GM12878 (cell line): ENCODE data around the gene TAS2R4. TPM values are rescaled to one million over a fixed set of nuclear protein-coding genes. Genes with fewer than 3 reads are reported as not detected.
"Not testable (repeated sequence)": the region's sequence is repeated elsewhere in the genome, so short reads cannot be mapped to it uniquely, and the experiment has no call there.

Source experiments
- ATAC-seq: fragments of 200-7000 bp; cut with Tn5 transposase; 3 replicates; pipeline ENCODE4 v1.9.1; 2020; ENCODE audit warnings: mild to moderate bottlenecking, moderate library complexity
- BruUV-seq: library from RNA; stranded (reverse); fragments of 400-500 nt; replicated peaks from 2 replicates; lab custom pipeline; 2021; lab: Mats Ljungman, UMichigan
- CTCF ChIA-PET: fragments of 300-600 bp; sonication (Branson Sonifier 250); formaldehyde crosslinking; extraction: SDS; loops from one replicate; lab custom pipeline; 2021; ENCODE audit warnings: inconsistent platforms; lab: Yijun Ruan, JAX
- POLR2A ChIA-PET: fragments of 350-600 bp; formaldehyde crosslinking; extraction: SDS; loops from one replicate; lab custom pipeline; 2021; ENCODE audit warnings: inconsistent platforms; lab: Charles Lee
- RAD21 ChIA-PET: fragments of 300-600 bp; sonication (Branson Sonifier 250); formaldehyde crosslinking; loops from one replicate; lab custom pipeline; 2023; ENCODE audit warnings: antibody characterized with exemption; ENCODE audit not compliant: unreplicated experiment; lab: Charles Lee
- SMC1A ChIA-PET: fragments of 300-600 bp; sonication (Branson Sonifier 250); formaldehyde crosslinking; loops from one replicate; lab custom pipeline; 2023; ENCODE audit not compliant: unreplicated experiment, uncharacterized antibody; lab: Charles Lee
- DNase-seq: peaks from one replicate; pipeline ENCODE4 v3.0.0-alpha.2; 2011; ENCODE audit warnings: low read depth, low spot score
- FAIRE-seq: peaks from 3 replicates; lab custom pipeline; 2011; peaks lifted over from hg19 to GRCh38; lab: Jason Lieb, UNC
- H2AFZ ChIP-seq: 2 replicates; pipeline ENCODE4 v1.6.0; 2011; ENCODE audit warnings: low read depth, low read length, control low read depth; ENCODE audit not compliant: control insufficient read depth
- H3K27ac ChIP-seq: 2 replicates; pipeline ENCODE4 v1.5.1; 2011; ENCODE audit warnings: control low read depth; ENCODE audit not compliant: control insufficient read depth, insufficient read depth
- H3K27me3 ChIP-seq, 2 experiments: replicated peaks in 1 of 2; 2 replicates each; pipeline versions ENCODE4 v1.6.0 to v1.6.1; 2011; ENCODE audit warnings: low read length in 1 of 2; ENCODE audit not compliant: control insufficient read depth in 2 of 2, insufficient read depth in 2 of 2
- H3K36me3 ChIP-seq, 2 experiments: 2 replicates each; pipeline ENCODE4 v1.5.1; 2011; ENCODE audit warnings: low read length in 1 of 2; ENCODE audit not compliant: control insufficient read depth in 2 of 2, insufficient read depth in 2 of 2
- H3K4me1 ChIP-seq: 2 replicates; pipeline ENCODE4 v1.6.1; 2011; ENCODE audit warnings: mild to moderate bottlenecking, low read length, moderate library complexity, mixed read lengths; ENCODE audit not compliant: control insufficient read depth, insufficient read depth
- H3K4me2 ChIP-seq: 2 replicates; pipeline ENCODE4 v1.6.0; 2011; ENCODE audit warnings: control low read depth; ENCODE audit not compliant: control insufficient read depth, insufficient read depth
- H3K4me3 ChIP-seq: fragments of 200-600 bp; sonication (generic); 2 replicates; pipeline ENCODE4 v1.5.1; 2016
- H3K79me2 ChIP-seq: 2 replicates; pipeline ENCODE4 v1.6.0; 2011; ENCODE audit warnings: low read length; ENCODE audit not compliant: control insufficient read depth, insufficient read depth
- H3K9ac ChIP-seq: 2 replicates; pipeline ENCODE4 v1.8.0; 2011; ENCODE audit warnings: low read length, control low read depth, mixed read lengths; ENCODE audit not compliant: control insufficient read depth, insufficient read depth
- H3K9me3 ChIP-seq: replicated peaks from 3 replicates; pipeline ENCODE4 v1.5.1; 2011; ENCODE audit warnings: mild to moderate bottlenecking, low read length; ENCODE audit not compliant: control insufficient read depth, insufficient read depth
- H4K20me1 ChIP-seq: 2 replicates; pipeline ENCODE4 v1.6.0; 2011; ENCODE audit not compliant: control insufficient read depth, insufficient read depth
- CEBPZ ChIP-seq: fragments of 150-350 bp; IDR thresholded peaks from 2 replicates; pipeline ENCODE4 v1.6.1; 2016; ENCODE audit warnings: low read depth, low read length
- NFIC ChIP-seq: IDR thresholded peaks from 2 replicates; pipeline ENCODE4 v1.6.1; 2012; ENCODE audit warnings: low read depth, mild to moderate bottlenecking, inconsistent platforms, low read length, moderate library complexity
- ZBTB33 ChIP-seq: fragments of 450-650 bp; IDR thresholded peaks from 2 replicates; pipeline ENCODE4 v1.6.1; 2017; ENCODE audit warnings: mild to moderate bottlenecking
- whole genome bisulfite sequencing: methylation state at CpG from one replicate; pipeline ENCODE4 v1.1.6; 2016; ENCODE audit warnings: low lambda C conversion rate; ENCODE audit not compliant: insufficient replicate concordance, insufficient coverage; ENCODE audit errors: missing lambda C conversion rate; 5-methylcytosine and 5-hydroxymethylcytosine counted together
- in situ Hi-C: fragments of 300-500 bp; cut with MboI; formaldehyde crosslinking; loops from 9 replicates; pipeline ENCODE4 v1.14.3; 2018; ENCODE audit warnings: mixed read lengths
- intact Hi-C: fragments of 100-400 bp; cut with micrococcal nuclease; formaldehyde crosslinking; loops from one replicate; pipeline ENCODE4 v1.14.2; 2022; ENCODE audit not compliant: unreplicated experiment
- polyA plus RNA-seq, 11 experiments: library from polyadenylated mRNA; depleted of rRNA in 4 of 11; unstranded in 6 of 11; stranded (reverse) in 5 of 11; fragments of >200 nt; fragmentation: Nextera tagmentation in 4 of 11; fragmentation: Illumina TruSeq in 1 of 11; extraction: Ambion mirVana in 4 of 11; extraction: Trizol in 1 of 11; gene quantifications; 1 replicate in 1 of 11; 2 replicates in 10 of 11; pipeline versions ENCODE4 v1.2.1 to v1.2.3, GENCODE V29; 2011 to 2016; ENCODE audit warnings: inconsistent platforms in 2 of 11, missing spikeins in 2 of 11, low read depth in 1 of 11
- total RNA-seq, 4 experiments: library from RNA; depleted of rRNA in 3 of 4; stranded (reverse); fragments of >200 nt in 3 of 4; fragmentation: Illumina TruSeq in 1 of 4; extraction: Trizol in 1 of 4; gene quantifications; 2 replicates each; pipeline versions ENCODE4 v1.2.1 to v1.2.3, GENCODE V29; 2013 to 2021

The TAS2R4 gene
- total and polyA plus RNA-seq, 10 of the 15 experiments (the other 5 are each of a cell fraction or from before 2014, with no cell fraction given): 0.04 to 0.90 (median 0.40) TPM; not detected in 1

DNA sequence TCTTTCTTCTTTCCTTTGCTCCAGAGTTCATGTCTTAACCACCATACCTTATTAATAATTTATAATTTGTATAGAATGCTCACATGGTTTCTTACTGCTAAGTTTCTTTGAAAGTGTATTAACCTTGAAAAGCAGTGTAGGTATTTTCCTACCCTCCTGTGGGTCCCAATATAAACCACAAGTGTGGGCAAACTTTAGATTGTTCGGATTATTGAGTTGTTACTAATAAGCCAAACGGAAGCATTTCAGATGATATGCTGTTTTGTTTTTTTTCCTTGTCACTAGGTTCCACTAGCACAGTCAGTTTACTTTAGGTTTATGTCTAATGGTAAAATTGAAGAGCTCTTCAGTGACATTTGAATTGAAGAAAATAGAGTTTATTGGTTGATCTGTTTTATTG lies 28.1 kb upstream of the TAS2R4 start:
- RAD21 ChIA-PET: no interaction called here
- no peak overlapping the region for H3K4me2 ChIP-seq
- intact Hi-C loops: no loop called here
- SMC1A ChIA-PET: interaction anchor here (1.2 kb wide), 1 partner anchor 93 kb away, joined by 3 read pairs; the partner anchor contains the start of gene PRSS37
- H3K9me3 ChIP-seq: peaks cover 30% of the 10 kb centered on the region
- DNase-seq: no peak
- no peaks in the 10 kb centered on the region for H3K27me3 ChIP-seq
- no peak overlapping the region for H3K27ac ChIP-seq
- 100% methylated on average over 2 of the region's 2 CpGs for WGBS
- POLR2A ChIA-PET: no interaction called here
- TF ChIP-seq NFIC (no peak), CEBPZ (no peak)
- TF ChIP-seq, all 136 proteins: peak for 0
- CTCF ChIA-PET: interaction anchor here (0.6 kb wide), 1 partner anchor 237 kb away, joined by 3 read pairs; no protein-coding TSS in a partner anchor
- H3K9ac ChIP-seq: no peak overlapping the region
- H3K79me2 ChIP-seq: no peaks in the 10 kb centered on the region
- H3K4me3 ChIP-seq: no peak overlapping the region
- peaks cover 5 to 34% of the 10 kb centered on the region in 2 experiments for H3K36me3 ChIP-seq
- no peaks in the 10 kb centered on the region for H3K4me1 ChIP-seq
- FAIRE-seq (no peak), ATAC-seq (no peak)
- no peak overlapping the region for H2AFZ ChIP-seq
- no TSS peak for BruUV-seq
- no peaks in the 10 kb centered on the region for H4K20me1 ChIP-seq
- in situ Hi-C loops: no loop called here

GRCh38 chr7:141751904-141752303 lies 24.6 kb upstream of the TAS2R4 start:
- FAIRE-seq, POLR2A ChIA-PET, H3K4me3 ChIP-seq: not testable (repeated sequence)

More at GRCh38 chr7:141751904-141752303, 24.6 kb upstream of the TAS2R4 start:
- H3K4me1 ChIP-seq, RAD21 ChIA-PET, H3K27ac ChIP-seq, H3K4me2 ChIP-seq, H4K20me1 ChIP-seq, DNase-seq, SMC1A ChIA-PET, in situ Hi-C loops, CTCF ChIA-PET, intact Hi-C loops, ATAC-seq, H3K9ac ChIP-seq, BruUV-seq, H3K79me2 ChIP-seq, H3K27me3 ChIP-seq, H2AFZ ChIP-seq: not testable (repeated sequence)
- 95% methylated on average over 10 of the region's 10 CpGs for WGBS
- peaks cover 30% of the 10 kb centered on the region for H3K9me3 ChIP-seq
- peaks cover 3 to 20% of the 10 kb centered on the region in 2 experiments for H3K36me3 ChIP-seq
- TF ChIP-seq ZBTB33: peak; percentile 58; the same call in 1 of the 2 replicates
